WTC11 (cell line): ENCODE results near the gene FHIT.

Source experiments
- MYBL2 ChIP-seq: sonication (generic); formaldehyde crosslinking; IDR thresholded peaks from 2 replicates; pipeline ENCODE4 v1.8.1; 2023; ENCODE audit warnings: mild to moderate bottlenecking, moderate library complexity, missing genetic modification reagents
- TF ChIP-seq, protein P1 (sequence below): fragments of 200-600 bp; IDR thresholded peaks from 2 replicates; pipeline ENCODE4 v1.8.0; 2022; ENCODE audit warnings: antibody characterized with exemption
- TF ChIP-seq, protein P2 (sequence below): sonication (generic); formaldehyde crosslinking; IDR thresholded peaks from 2 replicates; pipeline ENCODE4 v1.8.1; 2022; ENCODE audit warnings: mild to moderate bottlenecking, moderate library complexity, missing genetic modification reagents

DNA sequence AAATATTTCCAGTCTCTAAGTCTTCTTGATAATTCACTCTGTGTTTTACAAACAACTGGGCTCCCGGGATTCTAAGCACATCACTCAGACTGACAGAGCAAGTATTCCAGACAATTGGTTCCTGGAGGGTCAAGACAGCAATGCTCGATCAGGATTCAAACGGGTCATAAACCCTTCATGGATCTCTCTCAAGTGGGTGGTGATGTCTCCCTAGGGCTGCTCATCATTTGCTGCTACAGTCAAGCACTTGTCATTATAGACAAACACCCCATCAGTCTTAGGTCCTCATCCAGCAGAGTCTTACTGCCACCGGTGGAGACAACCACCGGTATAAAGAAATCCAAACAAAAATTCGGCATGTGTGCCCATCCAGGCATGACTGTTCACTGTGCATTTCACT, 921.1 kb downstream of the FHIT start:
- TF ChIP-seq, protein P1, sequence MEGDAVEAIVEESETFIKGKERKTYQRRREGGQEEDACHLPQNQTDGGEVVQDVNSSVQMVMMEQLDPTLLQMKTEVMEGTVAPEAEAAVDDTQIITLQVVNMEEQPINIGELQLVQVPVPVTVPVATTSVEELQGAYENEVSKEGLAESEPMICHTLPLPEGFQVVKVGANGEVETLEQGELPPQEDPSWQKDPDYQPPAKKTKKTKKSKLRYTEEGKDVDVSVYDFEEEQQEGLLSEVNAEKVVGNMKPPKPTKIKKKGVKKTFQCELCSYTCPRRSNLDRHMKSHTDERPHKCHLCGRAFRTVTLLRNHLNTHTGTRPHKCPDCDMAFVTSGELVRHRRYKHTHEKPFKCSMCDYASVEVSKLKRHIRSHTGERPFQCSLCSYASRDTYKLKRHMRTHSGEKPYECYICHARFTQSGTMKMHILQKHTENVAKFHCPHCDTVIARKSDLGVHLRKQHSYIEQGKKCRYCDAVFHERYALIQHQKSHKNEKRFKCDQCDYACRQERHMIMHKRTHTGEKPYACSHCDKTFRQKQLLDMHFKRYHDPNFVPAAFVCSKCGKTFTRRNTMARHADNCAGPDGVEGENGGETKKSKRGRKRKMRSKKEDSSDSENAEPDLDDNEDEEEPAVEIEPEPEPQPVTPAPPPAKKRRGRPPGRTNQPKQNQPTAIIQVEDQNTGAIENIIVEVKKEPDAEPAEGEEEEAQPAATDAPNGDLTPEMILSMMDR: no peak
- TF ChIP-seq, protein P2, sequence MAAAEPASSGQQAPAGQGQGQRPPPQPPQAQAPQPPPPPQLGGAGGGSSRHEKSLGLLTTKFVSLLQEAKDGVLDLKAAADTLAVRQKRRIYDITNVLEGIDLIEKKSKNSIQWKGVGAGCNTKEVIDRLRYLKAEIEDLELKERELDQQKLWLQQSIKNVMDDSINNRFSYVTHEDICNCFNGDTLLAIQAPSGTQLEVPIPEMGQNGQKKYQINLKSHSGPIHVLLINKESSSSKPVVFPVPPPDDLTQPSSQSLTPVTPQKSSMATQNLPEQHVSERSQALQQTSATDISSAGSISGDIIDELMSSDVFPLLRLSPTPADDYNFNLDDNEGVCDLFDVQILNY (CRISPR knock-in tag): no peak
- TF ChIP-seq MYBL2: no peak
